ENCODE data around the gene HCFC1R1. TPM values are rescaled to one million over a fixed set of nuclear protein-coding genes. Genes with fewer than 3 reads are reported as not detected.

The HCFC1R1 gene
- total RNA-seq, 4 donors from 2014 or later, result 17.9 to 32.4 (median 18.4) TPM

DNA sequence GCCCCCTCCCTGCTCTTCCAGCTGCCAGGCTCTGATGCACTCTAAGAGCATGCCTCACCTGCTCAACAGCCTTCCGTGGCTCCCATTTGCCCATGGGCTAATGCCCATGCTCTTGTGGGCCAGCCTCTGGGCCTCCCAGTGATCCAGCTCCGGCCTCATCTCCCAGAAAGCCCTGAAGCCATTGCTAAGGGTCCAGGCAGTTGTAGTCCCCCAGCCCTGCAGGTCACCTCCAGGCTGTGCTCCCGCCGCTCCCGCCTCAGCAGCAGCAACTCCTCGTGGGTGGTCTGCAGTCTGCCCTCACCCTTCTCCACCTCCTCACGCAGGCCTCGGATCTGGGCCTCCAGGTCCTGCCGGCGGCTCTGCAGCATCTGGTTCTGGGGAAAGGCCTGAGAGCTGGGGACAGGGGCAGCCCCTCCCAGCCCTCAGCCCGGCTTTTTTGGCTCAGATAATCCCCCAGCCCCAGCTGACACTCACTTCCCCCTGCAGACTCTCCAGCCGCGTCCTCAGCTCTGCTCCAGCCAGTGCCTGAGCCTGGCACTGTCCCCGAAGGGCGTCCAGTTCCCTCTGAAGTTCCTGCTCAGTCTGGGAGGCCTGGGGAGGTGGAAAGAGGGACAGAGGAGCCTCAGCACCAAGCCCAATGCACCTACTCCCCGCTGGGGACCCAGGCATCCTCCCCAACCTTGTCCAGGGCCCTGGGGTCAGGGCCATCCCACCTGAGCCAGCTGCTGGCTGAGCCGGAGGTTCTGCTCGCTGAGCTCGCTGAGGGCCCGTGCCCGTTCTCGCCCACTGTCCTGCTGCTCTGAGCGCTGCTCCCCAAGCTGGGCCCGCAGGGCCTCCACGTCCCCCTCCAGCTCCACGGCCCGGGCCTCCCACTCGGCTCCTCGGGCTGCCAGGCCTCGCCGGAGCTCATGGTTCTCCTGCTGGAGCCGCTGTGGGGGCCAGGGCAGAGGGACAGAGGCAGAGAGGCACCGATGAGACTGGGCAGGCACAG is 6.8 kb upstream of the HCFC1R1 start:
- no peak overlapping the region for H3K27ac ChIP-seq
- H3K36me3 ChIP-seq, result peaks cover 5 to 48% (median 9%) of the 10 kb centered on the region in 3 donors
- H3K4me1 ChIP-seq, result peaks cover 19 to 74% (median 22%) of the 10 kb centered on the region in 3 donors
- WGBS, 2 donors, result 55 to 61% methylated on average over 9 to 12 of the region's 33 CpGs
- H3K4me3 ChIP-seq, result no peak overlapping the region
- peaks cover 0 to 73% (median 4%) of the 10 kb centered on the region in 4 donors for H3K27me3 ChIP-seq
- DNase-seq, result no peak
- intact Hi-C loops (cut with DNase I), result no loop called here
- H3K9me3 ChIP-seq, result no peaks in the 10 kb centered on the region
- TF ChIP-seq POLR2A (IDR thresholded peaks at IDR 0.05), result no peak
- TF ChIP-seq, protein P1, sequence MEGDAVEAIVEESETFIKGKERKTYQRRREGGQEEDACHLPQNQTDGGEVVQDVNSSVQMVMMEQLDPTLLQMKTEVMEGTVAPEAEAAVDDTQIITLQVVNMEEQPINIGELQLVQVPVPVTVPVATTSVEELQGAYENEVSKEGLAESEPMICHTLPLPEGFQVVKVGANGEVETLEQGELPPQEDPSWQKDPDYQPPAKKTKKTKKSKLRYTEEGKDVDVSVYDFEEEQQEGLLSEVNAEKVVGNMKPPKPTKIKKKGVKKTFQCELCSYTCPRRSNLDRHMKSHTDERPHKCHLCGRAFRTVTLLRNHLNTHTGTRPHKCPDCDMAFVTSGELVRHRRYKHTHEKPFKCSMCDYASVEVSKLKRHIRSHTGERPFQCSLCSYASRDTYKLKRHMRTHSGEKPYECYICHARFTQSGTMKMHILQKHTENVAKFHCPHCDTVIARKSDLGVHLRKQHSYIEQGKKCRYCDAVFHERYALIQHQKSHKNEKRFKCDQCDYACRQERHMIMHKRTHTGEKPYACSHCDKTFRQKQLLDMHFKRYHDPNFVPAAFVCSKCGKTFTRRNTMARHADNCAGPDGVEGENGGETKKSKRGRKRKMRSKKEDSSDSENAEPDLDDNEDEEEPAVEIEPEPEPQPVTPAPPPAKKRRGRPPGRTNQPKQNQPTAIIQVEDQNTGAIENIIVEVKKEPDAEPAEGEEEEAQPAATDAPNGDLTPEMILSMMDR (IDR thresholded peaks at IDR 0.05), result no peak

DNA sequence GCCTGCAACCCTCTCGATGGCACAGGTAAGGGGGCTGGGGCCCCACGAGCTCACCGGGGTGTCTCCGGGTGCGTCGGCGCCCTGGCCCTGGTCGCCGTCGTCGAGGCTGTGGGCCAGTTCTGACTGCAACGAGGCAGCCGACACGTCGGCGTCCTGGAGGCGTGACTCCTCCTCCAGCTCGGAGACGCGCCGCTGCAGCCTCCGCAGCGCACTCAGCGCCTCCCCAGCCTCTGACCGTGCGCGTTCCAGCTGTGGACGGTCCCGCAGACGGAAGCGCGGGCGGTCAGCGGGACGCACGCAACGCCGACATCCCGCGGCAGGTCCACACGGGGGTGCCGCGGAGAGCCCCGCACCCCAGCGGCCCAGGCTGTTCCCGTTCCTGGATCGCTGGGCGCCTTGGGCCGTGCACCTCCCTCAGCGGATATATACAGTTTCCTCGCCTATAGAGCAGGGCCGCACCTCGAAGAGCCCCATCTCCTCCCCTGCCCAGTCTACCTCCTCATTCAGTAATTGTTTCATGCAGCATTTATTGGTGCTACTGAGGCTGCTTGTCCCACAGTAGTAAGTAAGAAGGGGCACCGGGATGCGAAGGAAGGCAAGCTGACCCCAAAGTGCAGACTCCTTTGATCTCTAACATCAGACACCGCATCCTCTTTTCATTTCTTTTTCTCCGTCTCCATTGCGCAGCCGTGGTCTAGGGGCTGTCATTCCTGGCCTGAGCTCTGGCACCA is 5.9 kb upstream of the HCFC1R1 start:
- Histone ChIP-seq H3K36me3 (peaks cover 5 to 52% (median 9%) of the 10 kb centered on the region in 3 donors), H3K27ac (no peak overlapping the region), H3K4me1 (peaks cover 20 to 74% (median 21%) of the 10 kb centered on the region in 3 donors), H3K4me3 (peak overlapping the region in 2 of 4 donors; percentile 20 to 53), H3K27me3 (peaks cover 0 to 64% (median 0%) of the 10 kb centered on the region in 4 donors), H3K9me3 (no peaks in the 10 kb centered on the region)
- DNase-seq, result no peak
- TF ChIP-seq, protein P1 (IDR thresholded peaks at IDR 0.05), result no peak
- TF ChIP-seq POLR2A (IDR thresholded peaks at IDR 0.05), result no peak
- intact Hi-C loops (cut with DNase I), result no loop called here
- 24 to 37% methylated on average over 10 to 24 of the region's 59 CpGs for WGBS, 2 donors

DNA sequence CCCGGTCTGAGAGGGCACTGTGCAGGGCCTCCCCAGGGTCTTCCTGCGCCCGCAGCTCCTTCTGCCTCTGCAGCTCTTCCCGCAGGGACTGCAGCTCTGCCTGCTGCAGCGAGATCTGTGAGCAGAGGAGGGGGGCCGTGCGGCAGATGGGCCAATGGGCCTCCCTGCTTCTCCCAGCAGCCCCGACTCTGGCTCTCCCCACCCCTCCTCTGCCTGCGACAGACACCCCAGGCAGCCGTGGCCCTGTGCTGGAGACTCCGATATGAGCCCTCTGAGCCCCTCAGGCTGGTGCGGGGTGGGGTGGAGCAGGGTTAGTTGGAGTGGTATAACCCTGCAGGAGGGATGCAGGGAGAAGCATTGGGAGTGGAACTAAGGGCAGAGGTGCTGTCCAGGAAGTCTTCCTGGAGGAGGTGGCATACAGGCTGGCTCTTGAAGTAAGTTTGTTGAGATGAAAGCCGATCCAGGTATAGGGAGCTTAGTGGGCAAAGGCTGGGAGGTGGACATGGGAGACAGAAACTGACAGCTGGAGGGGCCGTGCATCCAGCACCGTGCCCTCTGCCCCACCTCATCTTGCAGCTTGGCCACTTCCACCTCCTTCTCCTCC is 5.1 kb upstream of the HCFC1R1 start:
- no peak for DNase-seq
- Histone ChIP-seq H3K36me3 (peaks cover 5 to 49% (median 9%) of the 10 kb centered on the region in 3 donors), H3K9me3 (no peaks in the 10 kb centered on the region), H3K27ac (no peak overlapping the region), H3K4me1 (peaks cover 23 to 75% (median 25%) of the 10 kb centered on the region in 3 donors), H3K4me3 (no peak overlapping the region), H3K27me3 (peaks cover 0 to 56% (median 0%) of the 10 kb centered on the region in 4 donors)
- intact Hi-C loops (cut with DNase I), result no loop called here
- no peak for TF ChIP-seq POLR2A (IDR thresholded peaks at IDR 0.05)
- TF ChIP-seq, protein P1 (IDR thresholded peaks at IDR 0.05), result no peak
- WGBS, 2 donors, result 22 to 38% methylated on average over 5 to 9 of the region's 15 CpGs

DNA sequence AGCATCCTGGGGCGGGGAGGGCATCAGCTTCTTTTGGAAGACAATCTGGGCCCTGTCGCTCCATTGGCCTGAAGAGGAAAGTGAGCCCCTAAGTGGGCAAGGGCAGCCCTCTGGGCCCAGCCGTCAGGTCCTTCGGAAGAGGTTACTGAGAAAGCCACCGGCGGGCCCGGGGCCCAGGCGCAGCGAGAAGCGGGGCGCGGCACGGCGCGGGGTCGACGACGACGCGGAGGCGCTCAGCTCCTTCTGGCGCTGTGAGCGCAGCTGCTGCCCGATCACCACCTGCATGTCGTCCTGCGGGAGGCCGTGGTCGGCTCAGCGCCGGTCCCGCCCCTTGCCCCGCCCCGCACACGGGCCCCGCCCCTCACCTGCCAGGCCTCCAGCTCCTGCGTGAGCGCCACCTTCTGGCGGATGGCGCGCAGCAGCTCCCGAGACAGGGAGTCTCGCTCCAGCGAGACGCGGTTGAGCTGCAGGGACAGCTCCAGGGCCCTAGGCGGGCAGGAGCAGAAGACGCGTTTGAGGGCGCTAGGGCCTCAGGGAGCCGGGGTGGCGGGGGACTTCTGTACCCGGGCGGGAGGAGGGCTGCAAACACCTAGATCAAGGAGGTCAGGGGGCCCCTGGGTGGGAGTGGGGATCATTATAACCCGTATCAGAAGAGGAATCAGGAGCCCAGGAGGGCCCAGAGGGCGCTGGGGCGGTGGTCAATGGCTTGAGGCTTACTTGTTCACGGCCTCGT is 4.4 kb upstream of the HCFC1R1 start:
- peaks cover 30 to 80% (median 30%) of the 10 kb centered on the region in 3 donors for H3K4me1 ChIP-seq
- TF ChIP-seq, protein P1 (IDR thresholded peaks at IDR 0.05), result peak; percentile 75 to 85 (median 84)
- TF ChIP-seq POLR2A (IDR thresholded peaks at IDR 0.05), result no peak
- WGBS, 2 donors, result 0% methylated on average over 2 to 6 of the region's 58 CpGs
- no peak for DNase-seq
- H3K27me3 ChIP-seq, result peaks cover 0 to 49% (median 0%) of the 10 kb centered on the region in 4 donors
- H3K36me3 ChIP-seq, result peaks cover 5 to 42% (median 9%) of the 10 kb centered on the region in 3 donors
- peak overlapping the region in 1 of 4 donors; percentile 25 for H3K27ac ChIP-seq
- H3K9me3 ChIP-seq, result no peaks in the 10 kb centered on the region
- intact Hi-C loops (cut with DNase I), result no loop called here
- peak overlapping the region in 1 of 4 donors; percentile 8 for H3K4me3 ChIP-seq
